Choroid plexus epithelial cell (primary cell): ENCODE data around the gene LDLRAD1.
"Not testable (repeated sequence)": the region's sequence is repeated elsewhere in the genome, so short reads cannot be mapped to it uniquely, and the experiment has no call there.

Experiments used
- DNase-seq: peaks from one replicate; pipeline ENCODE4 v3.0.0-alpha.2; 2010; ENCODE audit warnings: low read depth
- H3K4me3 ChIP-seq: 2 replicates; pipeline ENCODE4 v1.5.1; 2011; ENCODE audit warnings: low read depth, mild to moderate bottlenecking, control low read depth, low read length, moderate library complexity
- CTCF ChIP-seq: conservative IDR thresholded peaks from 2 replicates; pipeline ENCODE4 v1.5.1; 2011; ENCODE audit warnings: low read depth, mild to moderate bottlenecking, control low read depth, inconsistent platforms, low read length, moderate library complexity

LDLRAD1 gene

GRCh38 chr1:54028306-54029251 lies 10.6 kb upstream of the LDLRAD1 start:
- no peak for TF ChIP-seq CTCF
- no peak overlapping the region for H3K4me3 ChIP-seq
- peak; percentile 65 for DNase-seq

GRCh38 chr1:54027848-54028247 lies 9.9 kb upstream of the LDLRAD1 start:
- no peak overlapping the region for H3K4me3 ChIP-seq
- no peak for DNase-seq
- no peak for TF ChIP-seq CTCF

GRCh38 chr1:54024811-54025210 lies 6.8 kb upstream of the LDLRAD1 start:
- not testable (repeated sequence) for DNase-seq, H3K4me3 ChIP-seq

GRCh38 chr1:54024358-54024757 lies 6.4 kb upstream of the LDLRAD1 start:
- no peak for DNase-seq
- TF ChIP-seq CTCF: no peak
- H3K4me3 ChIP-seq: no peak overlapping the region

- H3K4me3 ChIP-seq, DNase-seq: not testable (repeated sequence)
Observed at GRCh38 chr1:54019562-54020176, 1.7 kb upstream of the LDLRAD1 start.

- TF ChIP-seq CTCF: no peak
- DNase-seq: no peak
Observed at GRCh38 chr1:54018635-54019034, 649 bp upstream of the LDLRAD1 start.

GRCh38 chr1:54016343-54017282 lies 1.4 kb downstream of the LDLRAD1 start:
- DNase-seq: peak; percentile 95
- no peak overlapping the region for H3K4me3 ChIP-seq

More at GRCh38 chr1:54018635-54019034, 649 bp upstream of the LDLRAD1 start:
- H3K4me3 ChIP-seq: no peak overlapping the region

More at GRCh38 chr1:54016343-54017282, 1.4 kb downstream of the LDLRAD1 start:
- TF ChIP-seq CTCF: no peak
